Gastroesophageal sphincter (tissue), 4 donors: ENCODE results near the gene KRTAP12-1. TPM values are rescaled to one million over a fixed set of nuclear protein-coding genes. Genes with fewer than 3 reads are reported as not detected.
"Not testable (repeated sequence)": the region's sequence is repeated elsewhere in the genome, so short reads cannot be mapped to it uniquely, and the experiment has no call there.

Source experiments
- ATAC-seq: fragments of 150-250 bp; one replicate; pipeline ENCODE4 v1.9.1; 2016; ENCODE audit warnings: mild to moderate bottlenecking, moderate library complexity
- H3K27ac ChIP-seq, 4 donors: fragments of 200-600 bp; sonication (generic) in 3 of 4; 1 replicate in 3 of 4; 2 replicates in 1 of 4; pipeline ENCODE4 v1.5.1; 2016 to 2019
- H3K27me3 ChIP-seq: fragments of 200-600 bp; sonication (generic); one replicate; pipeline ENCODE4 v1.5.1; 2019
- H3K36me3 ChIP-seq, 2 donors: fragments of 200-600 bp; sonication (generic); one replicate each; pipeline ENCODE4 v1.5.1; 2019; ENCODE audit warnings: control low read depth in 1 of 2
- H3K4me1 ChIP-seq, 3 donors: fragments of 200-600 bp; sonication (generic); 1 replicate in 2 of 3; 2 replicates in 1 of 3; pipeline ENCODE4 v1.5.1; 2016 to 2019; ENCODE audit warnings: control low read depth in 2 of 3
- H3K4me3 ChIP-seq, 2 donors: fragments of 200-600 bp; sonication (generic); one replicate each; pipeline ENCODE4 v1.5.1; 2019; ENCODE audit warnings: mild to moderate bottlenecking in 1 of 2, moderate library complexity in 1 of 2
- H3K9me3 ChIP-seq, 3 donors: fragments of 200-600 bp; sonication (generic); one replicate each; pipeline ENCODE4 v1.5.1; 2017 to 2019; ENCODE audit warnings: control low read depth in 2 of 3
- CTCF ChIP-seq, 4 experiments: fragments of 200-600 bp in 2 of 4; fragments of 450-650 bp in 2 of 4; sonication (generic) in 1 of 4; IDR thresholded peaks; one replicate each; pipeline ENCODE4 v1.5.1; 2017 to 2019; ENCODE audit warnings: antibody characterized with exemption in 4 of 4, mild to moderate bottlenecking in 2 of 4, moderate library complexity in 2 of 4
- EP300 ChIP-seq: sonication (generic); formaldehyde crosslinking; IDR thresholded peaks from one replicate; pipeline ENCODE4 v1.6.1; 2017; ENCODE audit warnings: antibody characterized with exemption, mild to moderate bottlenecking
- POLR2A ChIP-seq, 2 donors: fragments of 450-650 bp; IDR thresholded peaks; one replicate each; pipeline ENCODE4 v1.6.1; 2017; ENCODE audit warnings: antibody characterized with exemption in 2 of 2, mild to moderate bottlenecking in 2 of 2, moderate library complexity in 1 of 2
- POLR2AphosphoS5 ChIP-seq: sonication (generic); formaldehyde crosslinking; IDR thresholded peaks from one replicate; pipeline ENCODE4 v1.6.1; 2017; ENCODE audit warnings: antibody characterized with exemption
- WGBS, 2 donors: methylation state at CpG; one replicate each; pipeline ENCODE4 v1.1.5; 2018; ENCODE audit warnings: low coverage in 1 of 2; 5-methylcytosine and 5-hydroxymethylcytosine counted together
- total RNA-seq, 4 donors: library from RNA; depleted of rRNA; stranded (reverse); fragments of >200 nt; gene quantifications; one replicate each; pipeline ENCODE4 v1.1.0, GENCODE V29; 2016

The KRTAP12-1 gene
- total RNA-seq, 4 donors from 2014 or later: not detected

- ATAC-seq: no peak
- WGBS, 2 donors: 36 to 49% methylated on average over 3 to 8 of the region's 17 CpGs
- peaks cover 98% of the 10 kb centered on the region for H3K27me3 ChIP-seq
- no peaks in the 10 kb centered on the region for H3K36me3 ChIP-seq
- no peaks in the 10 kb centered on the region for H3K4me1 ChIP-seq
- no peak overlapping the region for H3K4me3 ChIP-seq
- TF ChIP-seq EP300 (no peak), POLR2AphosphoS5 (no peak), CTCF (IDR thresholded peaks at IDR 0.05) (no peak), POLR2A (IDR thresholded peaks at IDR 0.05) (no peak)
- peaks cover 0 to 7% (median 0%) of the 10 kb centered on the region in 3 donors for H3K9me3 ChIP-seq
- no peak overlapping the region for H3K27ac ChIP-seq
Observed at GRCh38 chr21:44699502-44700001, 17.6 kb upstream of the KRTAP12-1 start.

- peaks cover 0 to 22% (median 0%) of the 10 kb centered on the region in 3 donors for H3K9me3 ChIP-seq
- no peaks in the 10 kb centered on the region for H3K4me1 ChIP-seq
- peaks cover 83% of the 10 kb centered on the region for H3K27me3 ChIP-seq
- 0% methylated on average over 2 of the region's 35 CpGs; no CpG with 5 or more reads in 1 of the 2 donors for WGBS, 2 donors
- no peaks in the 10 kb centered on the region for H3K36me3 ChIP-seq
- TF ChIP-seq EP300 (no peak), POLR2A (IDR thresholded peaks at IDR 0.05) (no peak), CTCF (IDR thresholded peaks at IDR 0.05) (no peak), POLR2AphosphoS5 (no peak)
- ATAC-seq: no peak
- H3K4me3 ChIP-seq: no peak overlapping the region
- H3K27ac ChIP-seq: no peak overlapping the region
Observed at GRCh38 chr21:44697811-44698734, 16.1 kb upstream of the KRTAP12-1 start.

GRCh38 chr21:44697172-44697810 is 15.3 kb upstream of the KRTAP12-1 start, which contains the start of gene KRTAP10-12:
Gene KRTAP10-12 (plus strand): TSS chr21:44697172. CDS start chr21:44697202, 30 bp downstream.
- peaks cover 75% of the 10 kb centered on the region for H3K27me3 ChIP-seq
- WGBS, 2 donors: 30 to 31% methylated on average over 3 to 7 of the region's 21 CpGs

GRCh38 chr21:44696572-44696971 is 14.6 kb upstream of the KRTAP12-1 start:
- no peaks in the 10 kb centered on the region for H3K4me1 ChIP-seq

More at GRCh38 chr21:44697172-44697810, 15.3 kb upstream of the KRTAP12-1 start, which contains the start of gene KRTAP10-12:
- H3K36me3 ChIP-seq, ATAC-seq, H3K27ac ChIP-seq, H3K4me3 ChIP-seq, H3K4me1 ChIP-seq: not testable (repeated sequence)
- peaks cover 0 to 30% (median 0%) of the 10 kb centered on the region in 3 donors for H3K9me3 ChIP-seq

More at GRCh38 chr21:44696572-44696971, 14.6 kb upstream of the KRTAP12-1 start:
- no peak for ATAC-seq
- WGBS, 2 donors: 65 to 80% methylated on average over 1 to 9 of the region's 10 CpGs
- Histone ChIP-seq H3K9me3 (peaks cover 0 to 30% (median 0%) of the 10 kb centered on the region in 3 donors), H3K27ac (no peak overlapping the region), H3K4me3 (no peak overlapping the region), H3K36me3 (no peaks in the 10 kb centered on the region), H3K27me3 (peaks cover 68% of the 10 kb centered on the region)
- TF ChIP-seq POLR2A (IDR thresholded peaks at IDR 0.05) (no peak), CTCF (IDR thresholded peaks at IDR 0.05) (no peak), POLR2AphosphoS5 (no peak), EP300 (no peak)
